Tibial artery (tissue), 4 donors: ENCODE data around the gene FNDC3B.
A peak's percentile ranks its signal among the peaks of the same experiment; 100 is the strongest.

Experiments used
- DNase-seq, 2 donors: peaks; one replicate each; pipeline ENCODE4 v3.0.0-alpha.2; 2019
- H3K27ac ChIP-seq, 2 donors: fragments of 200-600 bp; sonication (generic) in 1 of 2; 1 replicate in 1 of 2; 2 replicates in 1 of 2; pipeline ENCODE4 v1.5.1; 2018 to 2019; ENCODE audit warnings: mild to moderate bottlenecking in 1 of 2
- H3K27me3 ChIP-seq, 2 donors: fragments of 200-600 bp; sonication (generic) in 1 of 2; one replicate each; pipeline versions ENCODE4 v1.5.1 to v1.6.0; 2016 to 2019
- H3K36me3 ChIP-seq, 3 donors: fragments of 200-600 bp; sonication (generic) in 2 of 3; one replicate each; pipeline ENCODE4 v1.5.1; 2016 to 2019; ENCODE audit warnings: mild to moderate bottlenecking in 2 of 3
- H3K4me1 ChIP-seq, 4 donors: fragments of 200-600 bp; sonication (generic) in 2 of 4; 1 replicate in 3 of 4; 2 replicates in 1 of 4; pipeline ENCODE4 v1.5.1; 2016 to 2019
- H3K4me3 ChIP-seq, 2 donors: fragments of 200-600 bp; sonication (generic) in 1 of 2; 1 replicate in 1 of 2; 2 replicates in 1 of 2; pipeline ENCODE4 v1.5.1; 2018 to 2019; ENCODE audit warnings: mild to moderate bottlenecking in 2 of 2
- H3K9me3 ChIP-seq, 3 donors: fragments of 200-600 bp; sonication (generic) in 1 of 3; one replicate each; pipeline ENCODE4 v1.5.1; 2016 to 2019
- intact Hi-C: fragments of 100-400 bp; cut with DNase I; formaldehyde crosslinking; loops from one replicate; pipeline ENCODE4 v1.15.0; 2023; ENCODE audit warnings: low total_unique reads
- TF ChIP-seq, protein P1 (sequence below), 2 experiments: fragments of 200-600 bp in 1 of 2; fragments of 450-650 bp in 1 of 2; IDR thresholded peaks; one replicate each; pipeline ENCODE4 v1.5.1; 2017 to 2019; ENCODE audit warnings: antibody characterized with exemption in 2 of 2, mild to moderate bottlenecking in 1 of 2, moderate library complexity in 1 of 2

The FNDC3B gene

DNA sequence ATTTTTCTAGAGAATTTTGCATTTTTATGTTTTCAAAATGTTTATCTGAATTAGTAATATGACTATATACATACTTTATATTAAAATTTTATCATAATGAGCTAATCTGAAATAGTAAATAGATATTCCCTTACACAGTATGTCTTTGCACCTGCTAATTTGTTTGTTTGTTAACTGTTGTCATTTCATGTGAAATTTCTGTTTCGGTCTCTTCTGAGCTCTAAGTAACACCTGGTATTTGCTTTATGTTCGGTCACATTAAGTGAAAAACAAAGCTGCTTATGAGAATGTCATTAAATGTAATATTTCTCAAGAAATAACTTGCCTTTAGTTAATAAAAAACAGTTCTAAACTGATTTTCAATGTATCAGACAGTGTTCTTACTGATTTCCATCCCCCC, 61.1 kb downstream of the FNDC3B start:
- Histone ChIP-seq H3K36me3 (no peaks in the 10 kb centered on the region), H3K27me3 (no peaks in the 10 kb centered on the region), H3K9me3 (no peaks in the 10 kb centered on the region), H3K4me1 (peaks cover 0 to 97% (median 57%) of the 10 kb centered on the region in 4 donors), H3K27ac (no peak overlapping the region), H3K4me3 (no peak overlapping the region)
- no peak for DNase-seq
- TF ChIP-seq, protein P1, sequence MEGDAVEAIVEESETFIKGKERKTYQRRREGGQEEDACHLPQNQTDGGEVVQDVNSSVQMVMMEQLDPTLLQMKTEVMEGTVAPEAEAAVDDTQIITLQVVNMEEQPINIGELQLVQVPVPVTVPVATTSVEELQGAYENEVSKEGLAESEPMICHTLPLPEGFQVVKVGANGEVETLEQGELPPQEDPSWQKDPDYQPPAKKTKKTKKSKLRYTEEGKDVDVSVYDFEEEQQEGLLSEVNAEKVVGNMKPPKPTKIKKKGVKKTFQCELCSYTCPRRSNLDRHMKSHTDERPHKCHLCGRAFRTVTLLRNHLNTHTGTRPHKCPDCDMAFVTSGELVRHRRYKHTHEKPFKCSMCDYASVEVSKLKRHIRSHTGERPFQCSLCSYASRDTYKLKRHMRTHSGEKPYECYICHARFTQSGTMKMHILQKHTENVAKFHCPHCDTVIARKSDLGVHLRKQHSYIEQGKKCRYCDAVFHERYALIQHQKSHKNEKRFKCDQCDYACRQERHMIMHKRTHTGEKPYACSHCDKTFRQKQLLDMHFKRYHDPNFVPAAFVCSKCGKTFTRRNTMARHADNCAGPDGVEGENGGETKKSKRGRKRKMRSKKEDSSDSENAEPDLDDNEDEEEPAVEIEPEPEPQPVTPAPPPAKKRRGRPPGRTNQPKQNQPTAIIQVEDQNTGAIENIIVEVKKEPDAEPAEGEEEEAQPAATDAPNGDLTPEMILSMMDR (IDR thresholded peaks at IDR 0.05), result no peak
- intact Hi-C loops, result no loop called here

DNA sequence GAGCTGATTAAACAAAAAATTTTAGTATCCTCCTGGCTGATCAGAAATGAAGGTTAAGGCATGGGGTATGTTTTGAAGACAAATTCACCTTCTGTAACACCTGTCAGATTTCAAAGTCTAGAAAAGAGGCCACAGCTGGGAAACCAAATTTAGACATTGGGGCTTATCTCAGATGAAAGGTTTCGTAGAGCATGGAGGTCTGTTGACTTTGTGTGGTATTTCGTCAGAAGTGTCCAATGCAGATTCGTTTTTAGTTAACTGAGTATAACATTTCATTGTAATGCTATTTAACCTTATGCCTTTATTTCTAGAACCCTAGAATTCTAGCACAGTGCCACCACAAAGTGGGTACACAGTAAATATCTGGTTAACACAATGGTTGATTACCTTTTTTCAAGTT, 61.7 kb downstream of the FNDC3B start:
- intact Hi-C loops, result no loop called here
- Histone ChIP-seq H3K27ac (no peak overlapping the region), H3K4me3 (no peak overlapping the region), H3K9me3 (no peaks in the 10 kb centered on the region), H3K36me3 (no peaks in the 10 kb centered on the region), H3K4me1 (peaks cover 0 to 98% (median 59%) of the 10 kb centered on the region in 4 donors), H3K27me3 (no peaks in the 10 kb centered on the region)
- TF ChIP-seq, protein P1 (IDR thresholded peaks at IDR 0.05), result no peak
- no peak for DNase-seq

DNA sequence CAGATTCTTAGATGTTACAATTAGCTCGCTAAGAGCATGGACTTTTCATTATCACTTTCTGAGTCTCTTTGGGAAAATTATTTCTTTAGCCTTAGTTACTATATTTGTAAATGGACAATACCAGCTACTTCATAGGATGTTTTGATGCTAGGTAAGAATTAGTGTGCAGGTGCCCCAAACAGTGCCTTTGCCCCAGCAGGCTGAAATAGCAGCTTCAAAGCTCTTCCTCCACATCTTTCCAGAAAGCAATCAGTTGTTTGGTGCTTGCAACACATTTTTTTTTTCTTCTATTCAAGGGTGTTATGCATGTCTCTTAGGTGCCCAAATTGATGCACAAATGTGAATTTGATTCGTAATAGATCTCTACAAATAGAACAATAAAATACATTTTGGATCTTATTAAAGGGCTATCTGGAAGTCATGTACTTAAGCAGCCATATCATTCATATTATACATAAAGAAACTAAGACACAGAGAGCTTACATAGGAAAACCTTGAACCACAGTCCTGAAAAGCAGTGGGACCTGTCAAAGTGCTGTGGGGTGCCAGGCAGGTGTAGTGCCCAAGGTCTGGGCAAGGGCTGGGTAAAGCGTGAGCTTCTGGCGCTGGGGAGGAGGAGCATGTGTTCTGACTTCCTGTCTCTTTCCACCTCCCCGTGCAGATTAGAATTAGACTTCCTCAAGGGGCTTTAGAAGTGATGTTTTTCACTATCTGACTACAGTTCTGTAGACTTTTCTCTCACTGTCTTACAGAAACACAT, 62.9 kb downstream of the FNDC3B start:
- TF ChIP-seq, protein P1 (IDR thresholded peaks at IDR 0.05), result no peak
- no peak for DNase-seq
- intact Hi-C loops, result no loop called here
- Histone ChIP-seq H3K27ac (peak overlapping the region; percentile 14 to 19), H3K36me3 (no peaks in the 10 kb centered on the region), H3K27me3 (no peaks in the 10 kb centered on the region), H3K4me1 (peaks cover 0 to 98% (median 54%) of the 10 kb centered on the region in 4 donors), H3K9me3 (no peaks in the 10 kb centered on the region), H3K4me3 (no peak overlapping the region)

DNA sequence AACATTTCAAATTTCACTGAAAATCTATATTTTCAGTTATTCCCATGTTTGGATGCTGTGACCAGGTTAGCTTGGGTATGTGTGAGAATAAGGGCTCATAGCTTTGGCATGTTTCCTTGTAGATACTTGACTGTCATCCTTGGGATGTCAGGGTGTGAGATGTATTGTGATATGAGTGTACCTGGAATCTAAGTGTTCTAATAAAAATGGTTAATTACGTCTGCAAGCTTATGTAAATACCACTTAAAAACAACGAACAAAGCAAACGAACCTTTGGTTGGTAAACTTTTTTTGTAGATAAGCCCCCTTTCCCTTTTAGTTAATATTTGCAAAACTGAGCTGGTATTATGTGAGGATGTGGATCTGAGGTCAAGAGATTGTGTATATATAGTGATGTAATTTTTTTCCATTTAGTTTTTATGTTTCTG, 63.5 kb downstream of the FNDC3B start:
- intact Hi-C loops, result no loop called here
- Histone ChIP-seq H3K9me3 (no peaks in the 10 kb centered on the region), H3K4me3 (no peak overlapping the region), H3K27me3 (no peaks in the 10 kb centered on the region), H3K4me1 (peaks cover 0 to 98% (median 56%) of the 10 kb centered on the region in 4 donors), H3K27ac (peak overlapping the region in 1 of 2 donors; percentile 31), H3K36me3 (no peaks in the 10 kb centered on the region)
- TF ChIP-seq, protein P1 (IDR thresholded peaks at IDR 0.05), result no peak
- no peak for DNase-seq

DNA sequence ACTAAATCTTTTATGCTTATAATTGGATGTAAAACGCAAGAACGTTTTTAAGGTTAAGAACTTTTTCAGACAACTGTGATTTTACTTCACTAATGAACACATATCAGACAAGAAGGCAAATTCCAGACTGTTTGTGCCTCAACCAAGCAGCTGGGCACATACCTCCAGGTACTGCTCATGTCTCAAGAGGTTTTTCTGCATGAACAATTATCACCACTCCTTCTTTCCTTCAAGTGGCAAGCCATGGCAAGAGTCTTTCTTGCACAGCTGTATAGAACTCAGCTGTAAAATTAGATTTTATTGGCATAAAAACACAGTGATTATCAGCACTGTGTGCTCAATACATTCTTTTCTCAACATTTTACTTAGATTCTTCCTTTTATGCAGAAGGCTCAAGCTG, 64.3 kb downstream of the FNDC3B start:
- H3K9me3 ChIP-seq, result no peaks in the 10 kb centered on the region
- no peaks in the 10 kb centered on the region for H3K27me3 ChIP-seq
- peaks cover 0 to 98% (median 58%) of the 10 kb centered on the region in 4 donors for H3K4me1 ChIP-seq
- TF ChIP-seq, protein P1 (IDR thresholded peaks at IDR 0.05), result no peak
- H3K27ac ChIP-seq, result peak overlapping the region; percentile 1 to 31
- no peak for DNase-seq
- H3K36me3 ChIP-seq, result no peaks in the 10 kb centered on the region
- no peak overlapping the region for H3K4me3 ChIP-seq
- intact Hi-C loops, result no loop called here
